ENCODE measurements around the gene GRID2.
"Not testable (repeated sequence)": the region's sequence is repeated elsewhere in the genome, so short reads cannot be mapped to it uniquely, and the experiment has no call there.

Gene GRID2

GRCh38 chr4:93617606-93618005 lies 1313.8 kb downstream of the GRID2 start:
- DNase-seq, result no peak

DNA sequence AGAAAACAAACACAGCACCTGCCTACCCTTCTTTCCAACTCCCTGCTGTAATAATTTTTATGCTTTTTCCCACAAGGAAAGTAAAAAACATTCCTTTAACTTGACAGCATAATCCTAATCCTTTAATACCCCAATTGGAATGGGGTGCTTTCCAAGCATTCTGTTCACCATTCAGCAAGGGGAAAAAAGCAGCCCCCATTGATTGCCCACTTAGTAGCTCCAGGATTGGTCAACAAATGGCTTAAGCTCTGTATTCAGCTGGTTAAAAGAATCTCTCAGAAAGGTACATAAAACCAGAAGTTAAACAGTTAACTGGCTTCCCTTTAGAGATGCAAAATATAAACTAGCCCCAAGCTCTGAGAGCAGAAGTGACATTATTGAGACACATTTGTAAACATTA lies 1330.0 kb downstream of the GRID2 start:
- DNase-seq, result no peak

- DNase-seq, result no peak
Observed at GRCh38 chr4:93635943-93636342, 1332.2 kb downstream of the GRID2 start.

- DNase-seq, result no peak
Observed at GRCh38 chr4:93645120-93645519, 1341.4 kb downstream of the GRID2 start.

- DNase-seq, result no peak
Observed at GRCh38 chr4:93646233-93646930, 1342.6 kb downstream of the GRID2 start.

GRCh38 chr4:93648258-93648657 lies 1344.5 kb downstream of the GRID2 start:
- DNase-seq, result no peak

DNA sequence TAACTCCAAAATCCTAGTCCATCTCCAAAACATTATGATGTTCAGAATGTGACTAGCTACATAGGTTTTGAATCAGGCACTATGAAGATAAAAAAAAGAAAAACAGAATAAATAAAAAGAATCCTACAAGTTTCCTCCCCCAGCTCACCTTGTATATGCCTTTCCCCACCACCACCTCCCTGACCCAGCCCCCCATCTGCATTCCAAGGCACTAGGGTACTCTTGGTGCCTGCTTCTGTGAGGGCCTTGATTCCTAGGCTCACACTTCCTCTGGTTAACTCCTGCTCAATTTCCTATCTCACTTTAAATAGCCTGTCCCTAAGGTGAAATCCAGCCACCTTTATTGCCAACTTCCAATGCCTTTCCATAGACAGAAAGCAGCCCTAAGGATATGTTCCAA lies 1346.1 kb downstream of the GRID2 start:
- no peak for DNase-seq

DNA sequence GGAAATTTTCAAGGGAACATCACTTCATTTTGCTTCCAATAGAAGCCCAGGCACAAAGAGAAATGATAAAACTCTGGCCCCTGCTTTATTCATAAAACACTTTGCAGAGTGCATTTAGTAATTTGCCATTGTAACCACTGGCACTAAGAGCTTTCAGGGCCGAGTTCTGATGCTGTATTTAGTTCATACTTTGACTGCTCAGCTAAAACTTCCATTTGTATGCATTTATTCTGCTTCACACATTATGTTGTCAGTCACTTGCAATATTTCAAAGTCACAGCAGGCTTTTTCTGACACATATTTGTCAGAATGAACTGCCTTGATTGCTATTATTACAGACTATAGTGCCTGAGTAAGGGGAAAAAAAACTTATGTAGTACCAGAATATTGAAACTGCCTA lies 1350.4 kb downstream of the GRID2 start:
- no peak for DNase-seq

DNA sequence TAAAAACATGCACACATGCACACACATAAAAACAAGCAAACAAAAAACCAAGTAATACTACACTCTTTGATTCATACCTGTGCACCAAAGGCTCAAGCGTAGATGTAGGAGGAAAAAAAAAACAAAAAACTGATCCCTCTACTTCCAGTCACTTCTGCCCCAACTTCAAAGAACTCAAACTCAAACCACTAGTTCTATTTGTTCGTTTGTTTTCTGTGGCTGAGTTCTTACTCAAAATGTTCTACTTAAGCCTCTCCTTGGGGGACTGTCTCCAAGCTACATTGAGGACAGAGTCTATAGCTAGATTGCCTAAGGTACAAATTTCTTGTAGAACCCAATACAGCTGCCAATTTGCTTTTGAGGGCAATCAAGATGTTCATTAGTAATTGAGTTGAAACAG lies 1353.8 kb downstream of the GRID2 start:
- DNase-seq, result no peak

DNA sequence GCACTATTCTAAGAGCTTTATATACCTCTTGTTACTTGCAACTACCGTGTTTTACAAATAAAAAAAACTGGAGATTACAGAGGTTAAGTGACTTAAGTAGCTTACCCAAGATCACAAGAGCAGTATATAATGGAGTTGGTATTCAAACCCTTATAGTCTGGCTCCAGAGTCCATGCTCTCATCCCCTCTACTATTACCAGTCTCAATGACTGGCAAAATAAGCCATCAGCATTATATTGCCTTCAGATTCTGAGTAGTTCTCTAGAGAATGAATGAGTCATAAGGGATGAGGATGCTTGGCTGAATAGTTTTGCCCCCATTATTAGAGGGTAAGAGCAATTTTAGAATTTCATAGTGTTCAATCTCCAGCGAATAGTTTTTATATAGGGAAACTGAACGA lies 1354.7 kb downstream of the GRID2 start:
- DNase-seq, result no peak

GRCh38 chr4:93659629-93660028 lies 1355.9 kb downstream of the GRID2 start:
- no peak for DNase-seq

- DNase-seq, result no peak
Observed at GRCh38 chr4:93660036-93660435, 1356.3 kb downstream of the GRID2 start.

DNA sequence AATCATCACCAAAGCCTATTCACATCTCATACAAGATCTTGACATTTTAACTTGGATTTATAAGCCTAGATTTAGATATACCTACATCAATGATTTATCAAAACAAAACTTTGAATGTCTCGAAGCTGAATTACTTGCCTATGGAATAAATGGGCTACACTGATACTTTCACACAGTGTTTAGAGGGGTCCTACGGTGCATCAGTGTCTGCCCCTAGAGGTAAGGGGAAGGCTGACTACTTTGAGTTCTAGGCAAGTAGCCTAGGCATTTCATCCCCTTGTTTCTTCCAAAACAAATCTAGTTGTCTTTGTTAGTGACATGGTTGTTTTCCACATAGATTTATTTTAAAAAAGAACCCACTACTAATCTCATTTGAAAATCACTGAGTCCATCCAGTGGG lies 1366.7 kb downstream of the GRID2 start:
- no peak for DNase-seq

GRCh38 chr4:93671093-93671492 lies 1367.3 kb downstream of the GRID2 start:
- no peak for DNase-seq

DNA sequence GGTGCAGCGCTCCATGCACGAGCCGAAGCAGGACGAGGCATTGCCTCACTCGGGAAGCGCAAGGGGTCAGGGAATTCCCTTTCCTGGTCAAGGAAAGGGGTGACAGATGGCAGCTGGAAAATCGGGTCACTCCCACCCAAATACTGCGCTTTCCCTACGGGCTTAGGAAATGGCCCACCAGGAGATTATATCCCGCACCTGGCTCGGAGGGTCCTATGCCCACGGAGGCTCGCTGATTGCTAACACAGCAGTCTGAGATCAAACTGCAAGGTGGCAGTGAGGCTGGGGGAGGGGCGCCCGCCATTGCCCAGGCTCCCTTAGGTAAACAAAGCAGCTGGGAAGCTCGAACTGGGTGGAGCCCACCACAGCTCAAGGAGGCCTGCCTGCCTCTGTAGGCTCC lies 1373.2 kb downstream of the GRID2 start:
- DNase-seq, result not testable (repeated sequence)

- DNase-seq, result no peak
Observed at GRCh38 chr4:93684571-93684970, 1380.8 kb downstream of the GRID2 start.

- DNase-seq, result no peak
Observed at GRCh38 chr4:93687304-93687703, 1383.5 kb downstream of the GRID2 start.

GRCh38 chr4:93688978-93689377 lies 1385.2 kb downstream of the GRID2 start:
- DNase-seq, result no peak

DNA sequence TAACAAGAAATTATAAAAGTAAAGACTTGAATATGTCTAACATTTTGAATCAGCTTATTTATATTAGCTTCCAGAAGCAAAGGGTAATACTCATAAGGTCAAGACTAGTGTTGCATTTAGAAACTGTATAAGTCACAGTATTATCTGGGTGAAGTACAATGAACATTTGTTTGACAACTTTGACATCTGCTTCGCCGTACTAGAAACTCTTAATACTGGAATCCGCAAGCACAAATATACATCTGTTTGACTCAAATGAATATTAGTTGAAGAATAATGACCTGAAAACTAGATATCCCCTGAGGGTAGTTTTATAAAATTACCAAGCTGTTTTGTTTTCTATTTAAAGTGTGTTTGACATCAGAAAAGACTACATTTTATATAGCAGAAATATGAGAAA lies 1389.4 kb downstream of the GRID2 start:
- DNase-seq, result no peak

DNA sequence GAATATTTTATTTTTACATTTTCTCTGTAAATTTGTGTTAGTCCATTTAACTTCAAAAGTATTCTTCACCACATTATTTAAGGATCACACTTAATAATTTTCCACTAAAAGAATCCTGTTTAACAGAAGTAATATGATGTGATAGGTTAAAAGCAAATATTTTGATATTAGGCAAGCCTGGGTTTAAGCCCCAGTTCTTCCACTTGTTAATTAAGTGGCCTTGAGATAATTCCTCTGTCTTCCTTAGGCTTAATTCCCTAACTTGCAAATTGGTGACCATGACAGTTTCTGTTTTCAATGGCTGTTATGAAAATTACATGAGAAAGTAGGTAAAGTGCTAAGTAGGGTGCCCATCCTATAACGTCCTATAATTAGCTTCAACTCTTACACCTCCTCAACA lies 1394.9 kb downstream of the GRID2 start:
- no peak for DNase-seq

- DNase-seq, result no peak
Observed at GRCh38 chr4:93700571-93700970, 1396.8 kb downstream of the GRID2 start.

GRCh38 chr4:93710101-93710846 lies 1406.5 kb downstream of the GRID2 start:
- no peak for DNase-seq

GRCh38 chr4:93710847-93711430 lies 1407.2 kb downstream of the GRID2 start:
- DNase-seq, result no peak

GRCh38 chr4:93718233-93718632 lies 1414.5 kb downstream of the GRID2 start:
- no peak for DNase-seq
